ENCODE results near the gene NCAN. TPM values are rescaled to one million over a fixed set of nuclear protein-coding genes. Genes with fewer than 3 reads are reported as not detected.

NCAN gene
- total RNA-seq, 1 experiment from 2014 or later, result 3.0 TPM

DNA sequence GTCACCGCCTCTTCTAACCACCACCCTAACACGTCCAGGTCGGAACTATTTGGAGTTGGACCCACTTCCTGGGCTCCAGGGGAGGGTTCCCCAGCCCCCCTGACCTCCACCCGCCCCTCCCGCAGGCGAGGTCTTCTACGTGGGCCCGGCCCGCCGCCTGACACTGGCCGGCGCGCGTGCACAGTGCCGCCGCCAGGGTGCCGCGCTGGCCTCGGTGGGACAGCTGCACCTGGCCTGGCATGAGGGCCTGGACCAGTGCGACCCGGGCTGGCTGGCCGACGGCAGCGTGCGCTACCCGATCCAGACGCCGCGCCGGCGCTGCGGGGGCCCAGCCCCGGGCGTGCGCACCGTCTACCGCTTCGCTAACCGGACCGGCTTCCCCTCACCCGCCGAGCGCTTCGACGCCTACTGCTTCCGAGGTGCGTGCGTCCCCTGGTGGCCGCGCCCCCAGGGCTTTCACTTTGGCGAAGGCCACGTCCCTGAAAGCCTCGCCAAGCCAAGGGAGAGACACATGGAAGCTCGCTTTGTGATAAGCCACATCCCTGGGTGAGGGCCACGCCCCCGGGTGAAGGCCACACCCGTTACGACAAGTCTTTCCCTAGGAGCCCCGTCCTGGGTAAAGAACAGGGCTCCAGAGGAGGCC lies 13.2 kb downstream of the NCAN start:
- DNase-seq (ENCODE audit: low spot score), result peak; percentile 90
- Mint-ChIP-seq H3K27ac (no peak overlapping the region), H3K9me3 (no peaks in the 10 kb centered on the region), H3K36me3 (no peaks in the 10 kb centered on the region), H3K4me3 (peak overlapping the region; percentile 65), H3K27me3 (ENCODE audit: low read depth) (peaks cover 46% of the 10 kb centered on the region), H3K4me1 (peaks cover 2% of the 10 kb centered on the region)
- peak; percentile 86 for ATAC-seq
- ChIA-PET POLR2A (interaction anchor here (0.5 to 2.0 kb wide), 4 partner anchors 22 to 901 kb away, joined by 3 to 6 read pairs (median 4); partner anchors contain the start of gene NR2C2AP), CTCF (interaction anchor here (0.5 to 2.2 kb wide), 42 partner anchors 9 to 731 kb away, joined by 3 to 29 read pairs (median 4); partner anchors contain the start of genes BORCS8, GATAD2A, MAU2 and MEF2B)
- 0 out of 2 replicates have a peak, but pooled peaks have one; percentile 47 for TF ChIP-seq CREM (CRISPR knock-in tag; IDR thresholded peaks at IDR 0.05)
- no peak for TF ChIP-seq ZNF416 (CRISPR knock-in tag; IDR thresholded peaks at IDR 0.05)
- 0 out of 2 replicates have a peak, but pooled peaks have one; percentile 51 for TF ChIP-seq ZNF317 (CRISPR knock-in tag; IDR thresholded peaks at IDR 0.05; ENCODE audit: borderline replicate concordance, low read depth)
- TF ChIP-seq GABPB1 (CRISPR knock-in tag; IDR thresholded peaks at IDR 0.05), result peak; percentile 50; the same call in 1 of the 2 replicates
- TF ChIP-seq, protein P1, sequence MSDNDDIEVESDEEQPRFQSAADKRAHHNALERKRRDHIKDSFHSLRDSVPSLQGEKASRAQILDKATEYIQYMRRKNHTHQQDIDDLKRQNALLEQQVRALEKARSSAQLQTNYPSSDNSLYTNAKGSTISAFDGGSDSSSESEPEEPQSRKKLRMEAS (CRISPR knock-in tag; IDR thresholded peaks at IDR 0.05), result peak; percentile 96
- TF ChIP-seq, protein P2, sequence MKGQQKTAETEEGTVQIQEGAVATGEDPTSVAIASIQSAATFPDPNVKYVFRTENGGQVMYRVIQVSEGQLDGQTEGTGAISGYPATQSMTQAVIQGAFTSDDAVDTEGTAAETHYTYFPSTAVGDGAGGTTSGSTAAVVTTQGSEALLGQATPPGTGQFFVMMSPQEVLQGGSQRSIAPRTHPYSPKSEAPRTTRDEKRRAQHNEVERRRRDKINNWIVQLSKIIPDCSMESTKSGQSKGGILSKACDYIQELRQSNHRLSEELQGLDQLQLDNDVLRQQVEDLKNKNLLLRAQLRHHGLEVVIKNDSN (CRISPR knock-in tag; IDR thresholded peaks at IDR 0.05), result 0 out of 2 replicates have a peak, but pooled peaks have one; percentile 35
- TF ChIP-seq ZNF121 (CRISPR knock-in tag; IDR thresholded peaks at IDR 0.05), result peak; percentile 93
- no peak for TF ChIP-seq ZNF219 (CRISPR knock-in tag; IDR thresholded peaks at IDR 0.05; ENCODE audit: borderline replicate concordance)
- TF ChIP-seq MXD4 (CRISPR knock-in tag; IDR thresholded peaks at IDR 0.05; ENCODE audit: borderline replicate concordance), result no peak
- TF ChIP-seq FOXJ3 (CRISPR knock-in tag; IDR thresholded peaks at IDR 0.05; ENCODE audit: borderline replicate concordance), result no peak
- TF ChIP-seq ZNF232 (CRISPR knock-in tag; IDR thresholded peaks at IDR 0.05), result peak; percentile 93
- TF ChIP-seq NR3C1 (CRISPR knock-in tag; conservative IDR thresholded peaks at IDR 0.05; ENCODE audit: low read depth), result no peak
- no peak for TF ChIP-seq GRHL2 (CRISPR knock-in tag; IDR thresholded peaks at IDR 0.05; ENCODE audit: insufficient replicate concordance, severe bottlenecking)
- 0 out of 2 replicates have a peak, but pooled peaks have one; percentile 71 for TF ChIP-seq ELF4 (CRISPR knock-in tag; IDR thresholded peaks at IDR 0.05; ENCODE audit: low read depth)
- TF ChIP-seq RORB (CRISPR knock-in tag; IDR thresholded peaks at IDR 0.05), result no peak
- TF ChIP-seq CTCF (IDR thresholded peaks at IDR 0.05), result 0 out of 2 replicates have a peak, but pooled peaks have one; percentile 35
- TF ChIP-seq IRF2 (CRISPR knock-in tag; IDR thresholded peaks at IDR 0.05; ENCODE audit: borderline replicate concordance, low read depth), result no peak
- TF ChIP-seq TEAD4 (CRISPR knock-in tag; IDR thresholded peaks at IDR 0.05), result no peak
- peak; percentile 80; the same call in 1 of the 2 replicates for TF ChIP-seq ESRRA (CRISPR knock-in tag; IDR thresholded peaks at IDR 0.05; ENCODE audit: borderline replicate concordance)
- TF ChIP-seq, protein P3, sequence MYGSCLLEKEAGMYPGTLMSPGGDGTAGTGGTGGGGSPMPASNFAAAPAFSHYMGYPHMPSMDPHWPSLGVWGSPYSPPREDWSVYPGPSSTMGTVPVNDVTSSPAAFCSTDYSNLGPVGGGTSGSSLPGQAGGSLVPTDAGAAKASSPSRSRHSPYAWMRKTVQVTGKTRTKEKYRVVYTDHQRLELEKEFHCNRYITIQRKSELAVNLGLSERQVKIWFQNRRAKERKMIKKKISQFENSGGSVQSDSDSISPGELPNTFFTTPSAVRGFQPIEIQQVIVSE (CRISPR knock-in tag; IDR thresholded peaks at IDR 0.05; ENCODE audit: borderline replicate concordance), result no peak
- no peak for TF ChIP-seq NFATC4 (CRISPR knock-in tag; IDR thresholded peaks at IDR 0.05)
- no peak for TF ChIP-seq TCF7 (CRISPR knock-in tag; IDR thresholded peaks at IDR 0.05; ENCODE audit: low read depth)
- no peak for TF ChIP-seq ZNF532 (CRISPR knock-in tag; IDR thresholded peaks at IDR 0.05; ENCODE audit: borderline replicate concordance)
- TF ChIP-seq USF2 (CRISPR knock-in tag; IDR thresholded peaks at IDR 0.05), result no peak
- 0 out of 2 replicates have a peak, but pooled peaks have one; percentile 49 for TF ChIP-seq CREB1 (CRISPR knock-in tag; IDR thresholded peaks at IDR 0.05)
- TF ChIP-seq, protein P4, sequence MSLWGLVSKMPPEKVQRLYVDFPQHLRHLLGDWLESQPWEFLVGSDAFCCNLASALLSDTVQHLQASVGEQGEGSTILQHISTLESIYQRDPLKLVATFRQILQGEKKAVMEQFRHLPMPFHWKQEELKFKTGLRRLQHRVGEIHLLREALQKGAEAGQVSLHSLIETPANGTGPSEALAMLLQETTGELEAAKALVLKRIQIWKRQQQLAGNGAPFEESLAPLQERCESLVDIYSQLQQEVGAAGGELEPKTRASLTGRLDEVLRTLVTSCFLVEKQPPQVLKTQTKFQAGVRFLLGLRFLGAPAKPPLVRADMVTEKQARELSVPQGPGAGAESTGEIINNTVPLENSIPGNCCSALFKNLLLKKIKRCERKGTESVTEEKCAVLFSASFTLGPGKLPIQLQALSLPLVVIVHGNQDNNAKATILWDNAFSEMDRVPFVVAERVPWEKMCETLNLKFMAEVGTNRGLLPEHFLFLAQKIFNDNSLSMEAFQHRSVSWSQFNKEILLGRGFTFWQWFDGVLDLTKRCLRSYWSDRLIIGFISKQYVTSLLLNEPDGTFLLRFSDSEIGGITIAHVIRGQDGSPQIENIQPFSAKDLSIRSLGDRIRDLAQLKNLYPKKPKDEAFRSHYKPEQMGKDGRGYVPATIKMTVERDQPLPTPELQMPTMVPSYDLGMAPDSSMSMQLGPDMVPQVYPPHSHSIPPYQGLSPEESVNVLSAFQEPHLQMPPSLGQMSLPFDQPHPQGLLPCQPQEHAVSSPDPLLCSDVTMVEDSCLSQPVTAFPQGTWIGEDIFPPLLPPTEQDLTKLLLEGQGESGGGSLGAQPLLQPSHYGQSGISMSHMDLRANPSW (CRISPR knock-in tag; conservative IDR thresholded peaks at IDR 0.05; ENCODE audit: low read depth), result no peak
